Parathyroid adenoma (tissue), 2 donors: Measurements from ENCODE around the gene VCL.

ENCODE experiments used
- H2AFZ ChIP-seq: fragments of 300-600 bp; sonication (generic); one replicate; pipeline ENCODE4 v1.7.0; 2017; ENCODE audit warnings: antibody characterized with exemption, mild to moderate bottlenecking
- H3K27ac ChIP-seq: fragments of 300-600 bp; sonication (generic); one replicate; pipeline ENCODE4 v1.7.0; 2017
- H3K27me3 ChIP-seq: fragments of 300-600 bp; sonication (generic); one replicate; pipeline ENCODE4 v1.7.0; 2017; ENCODE audit warnings: low read length; ENCODE audit not compliant: control insufficient read depth, insufficient read depth
- H3K36me3 ChIP-seq: fragments of 300-600 bp; sonication (generic); one replicate; pipeline ENCODE4 v1.7.0; 2017; ENCODE audit warnings: low read length; ENCODE audit not compliant: control insufficient read depth, insufficient read depth
- H3K4me1 ChIP-seq: fragments of 300-600 bp; sonication (generic); one replicate; pipeline ENCODE4 v1.7.0; 2017; ENCODE audit warnings: control low read depth
- H3K4me2 ChIP-seq: fragments of 300-600 bp; sonication (generic); one replicate; pipeline ENCODE4 v1.7.0; 2017; ENCODE audit warnings: low read length
- H3K4me3 ChIP-seq: fragments of 300-600 bp; sonication (generic); one replicate; pipeline ENCODE4 v1.7.0; 2017; ENCODE audit warnings: low read depth, low read length
- H3K79me2 ChIP-seq: fragments of 300-600 bp; sonication (generic); one replicate; pipeline ENCODE4 v1.7.0; 2017; ENCODE audit warnings: control low read depth
- H3K9ac ChIP-seq: fragments of 300-600 bp; sonication (generic); one replicate; pipeline ENCODE4 v1.7.0; 2017; ENCODE audit warnings: mild to moderate bottlenecking
- H3K9me3 ChIP-seq: fragments of 300-600 bp; sonication (generic); one replicate; pipeline ENCODE4 v1.7.0; 2017; ENCODE audit warnings: low read length; ENCODE audit not compliant: control insufficient read depth
- CTCF ChIP-seq: fragments of 300-600 bp; sonication (generic); IDR thresholded peaks from one replicate; pipeline ENCODE4 v1.7.0; 2017; ENCODE audit warnings: antibody characterized with exemption, mild to moderate bottlenecking
- donor health status: primary hyperparathyroidism.

Gene VCL

GRCh38 chr10:74049955-74050354 lies 52.0 kb downstream of the VCL start:
- no peaks in the 10 kb centered on the region for H3K36me3 ChIP-seq
- no peak for TF ChIP-seq CTCF
- no peak overlapping the region for H3K4me3 ChIP-seq
- no peak overlapping the region for H3K27ac ChIP-seq
- H3K9ac ChIP-seq: no peak overlapping the region
- H2AFZ ChIP-seq: no peak overlapping the region
- H3K27me3 ChIP-seq: no peaks in the 10 kb centered on the region
- peaks cover 11% of the 10 kb centered on the region for H3K4me1 ChIP-seq
- H3K4me2 ChIP-seq: no peak overlapping the region
- no peaks in the 10 kb centered on the region for H3K9me3 ChIP-seq
- H3K79me2 ChIP-seq: peaks cover 9% of the 10 kb centered on the region

- peaks cover 11% of the 10 kb centered on the region for H3K4me1 ChIP-seq
- no peak overlapping the region for H3K4me2 ChIP-seq
- no peak for TF ChIP-seq CTCF
- H3K36me3 ChIP-seq: no peaks in the 10 kb centered on the region
- H3K79me2 ChIP-seq: peaks cover 9% of the 10 kb centered on the region
- H3K9ac ChIP-seq: no peak overlapping the region
- no peaks in the 10 kb centered on the region for H3K9me3 ChIP-seq
- no peak overlapping the region for H2AFZ ChIP-seq
- H3K4me3 ChIP-seq: no peak overlapping the region
- no peak overlapping the region for H3K27ac ChIP-seq
- H3K27me3 ChIP-seq: no peaks in the 10 kb centered on the region
These were observed 52.7 kb downstream of the VCL start for GRCh38 chr10:74050653-74051052.

GRCh38 chr10:74051736-74052342 lies 53.9 kb downstream of the VCL start:
- no peak overlapping the region for H2AFZ ChIP-seq
- no peak overlapping the region for H3K27ac ChIP-seq
- H3K4me1 ChIP-seq: peaks cover 13% of the 10 kb centered on the region
- no peak overlapping the region for H3K4me3 ChIP-seq
- no peaks in the 10 kb centered on the region for H3K27me3 ChIP-seq
- TF ChIP-seq CTCF: no peak
- no peaks in the 10 kb centered on the region for H3K9me3 ChIP-seq
- no peaks in the 10 kb centered on the region for H3K36me3 ChIP-seq
- peaks cover 9% of the 10 kb centered on the region for H3K79me2 ChIP-seq
- no peak overlapping the region for H3K4me2 ChIP-seq
- H3K9ac ChIP-seq: no peak overlapping the region

- H3K9me3 ChIP-seq: no peaks in the 10 kb centered on the region
- no peak overlapping the region for H3K4me3 ChIP-seq
- H3K27ac ChIP-seq: no peak overlapping the region
- no peak overlapping the region for H3K9ac ChIP-seq
- no peak for TF ChIP-seq CTCF
- peaks cover 9% of the 10 kb centered on the region for H3K79me2 ChIP-seq
- H2AFZ ChIP-seq: no peak overlapping the region
- no peak overlapping the region for H3K4me2 ChIP-seq
- peaks cover 8% of the 10 kb centered on the region for H3K4me1 ChIP-seq
- no peaks in the 10 kb centered on the region for H3K27me3 ChIP-seq
- H3K36me3 ChIP-seq: no peaks in the 10 kb centered on the region
These were observed 55.1 kb downstream of the VCL start for GRCh38 chr10:74052994-74053393.

GRCh38 chr10:74055383-74056049 lies 57.6 kb downstream of the VCL start:
- no peaks in the 10 kb centered on the region for H3K36me3 ChIP-seq
- H3K9ac ChIP-seq: no peak overlapping the region
- H3K27me3 ChIP-seq: no peaks in the 10 kb centered on the region
- no peak overlapping the region for H2AFZ ChIP-seq
- no peak overlapping the region for H3K27ac ChIP-seq
- no peaks in the 10 kb centered on the region for H3K9me3 ChIP-seq
- no peak overlapping the region for H3K4me3 ChIP-seq
- no peak for TF ChIP-seq CTCF
- H3K4me1 ChIP-seq: peaks cover 15% of the 10 kb centered on the region
- H3K4me2 ChIP-seq: no peak overlapping the region
- H3K79me2 ChIP-seq: peaks cover 17% of the 10 kb centered on the region
